Spleen (tissue), 11 donors: ENCODE measurements around the gene CNGA2. TPM values are rescaled to one million over a fixed set of nuclear protein-coding genes. Genes with fewer than 3 reads are reported as not detected.

Experiments used
- DNase-seq: peaks from one replicate; pipeline ENCODE4 v3.0.0-alpha.2; 2020
- H3K27ac ChIP-seq, 8 donors: fragments of 200-600 bp; sonication (generic) in 7 of 8; 1 replicate in 4 of 8; 2 replicates in 4 of 8; pipeline versions ENCODE4 v1.5.0 to v1.8.0; 2016 to 2021; ENCODE audit warnings: inconsistent platforms in 4 of 8, mild to moderate bottlenecking in 4 of 8, moderate library complexity in 1 of 8
- H3K27me3 ChIP-seq, 7 donors: fragments of 200-600 bp; sonication (generic) in 6 of 7; replicated peaks in 1 of 7; 1 replicate in 4 of 7; 2 replicates in 3 of 7; pipeline versions ENCODE4 v1.5.0 to v1.8.0; 2016 to 2021; ENCODE audit warnings: inconsistent platforms in 3 of 7, mild to moderate bottlenecking in 1 of 7
- H3K36me3 ChIP-seq, 6 donors: fragments of 200-600 bp; sonication (generic) in 5 of 6; 1 replicate in 4 of 6; 2 replicates in 2 of 6; pipeline versions ENCODE4 v1.5.0 to v1.8.0; 2016 to 2021; ENCODE audit warnings: inconsistent platforms in 2 of 6
- H3K4me1 ChIP-seq, 6 donors: fragments of 200-600 bp; sonication (generic) in 5 of 6; 1 replicate in 3 of 6; 2 replicates in 3 of 6; pipeline versions ENCODE4 v1.5.0 to v1.8.0; 2016 to 2021; ENCODE audit warnings: inconsistent platforms in 3 of 6
- H3K4me3 ChIP-seq, 8 donors: fragments of 200-600 bp; sonication (generic) in 7 of 8; 1 replicate in 4 of 8; 2 replicates in 4 of 8; pipeline versions ENCODE4 v1.5.0 to v1.8.0; 2016 to 2021; ENCODE audit warnings: inconsistent platforms in 4 of 8, mild to moderate bottlenecking in 4 of 8, moderate library complexity in 2 of 8
- H3K9me3 ChIP-seq, 8 donors: fragments of 200-600 bp; sonication (generic) in 7 of 8; 1 replicate in 4 of 8; 2 replicates in 4 of 8; pipeline versions ENCODE4 v1.5.0 to v1.8.0; 2016 to 2021; ENCODE audit warnings: inconsistent platforms in 4 of 8
- POLR2A ChIP-seq, 3 donors: fragments of 450-650 bp; IDR thresholded peaks; one replicate each; pipeline ENCODE4 v1.5.1; 2017; ENCODE audit warnings: antibody characterized with exemption in 3 of 3, mild to moderate bottlenecking in 1 of 3
- POLR2AphosphoS5 ChIP-seq, 3 donors: sonication (generic); formaldehyde crosslinking; IDR thresholded peaks; one replicate each; pipeline ENCODE4 v1.5.1; 2017; ENCODE audit warnings: antibody characterized with exemption in 3 of 3
- WGBS, 5 donors: extraction: QIAGEN DNeasy Blood & Tissue Kit in 3 of 5; methylation state at CpG; one replicate each; pipeline versions ENCODE4 v1.1.5 to v1.1.7; 2013 to 2018; 5-methylcytosine and 5-hydroxymethylcytosine counted together
- intact Hi-C: fragments of 100-400 bp; cut with DNase I; formaldehyde crosslinking; loops from one replicate; pipeline ENCODE4 v1.15.0; 2023; ENCODE audit warnings: low total_unique reads
- polyA plus RNA-seq, 3 donors: library from polyadenylated mRNA; stranded (reverse); fragments of 200-250 nt; gene quantifications; one replicate each; pipeline ENCODE4 v1.2.1, GENCODE V29; 2013
- total RNA-seq, 7 donors: library from RNA; depleted of rRNA in 3 of 7; stranded (reverse); fragments of >200 nt in 3 of 7; fragmentation: NEBNext Ultra II Directional in 4 of 7; extraction: Animal tissue kit (Norgen Biotek cat#: 25700) in 4 of 7; gene quantifications; one replicate each; pipeline versions ENCODE4 v1.1.0 to v1.2.1, GENCODE V29; 2016 to 2021
- TF ChIP-seq, protein P1 (sequence below), 11 experiments: fragments of 200-600 bp in 7 of 11; fragments of 450-650 bp in 4 of 11; sonication (generic) in 4 of 11; IDR thresholded peaks in 8 of 11; conservative IDR thresholded peaks in 3 of 11; 1 replicate in 7 of 11; 2 replicates in 4 of 11; pipeline versions ENCODE4 v1.4.0 to v1.8.0; 2016 to 2021; ENCODE audit warnings: antibody characterized with exemption in 11 of 11, inconsistent platforms in 4 of 11, mild to moderate bottlenecking in 1 of 11
- donor health status: healthy with polysubstance abuse.
- donor health status: DM: no; HTN: no; CAD: no; lungs with moderate emphysema.
- donor health status: DM: no; HTN: no; CAD: no.
- donor health status: Bipolar disorder and iron deficiency.
- donor health status: healthy.
- donor health status: DM: no; HTN: no; CAD: no.
- donor health status: DM: yes; HTN: yes; CAD: no.

CNGA2 gene
- total and polyA plus RNA-seq, 10 donors, result not detected

- no peaks in the 10 kb centered on the region for H3K4me1 ChIP-seq
- DNase-seq, result no peak
- WGBS, 5 donors, result 61 to 86% (median 74%) methylated on average over 5 of the region's 5 CpGs
- no peak overlapping the region for H3K27ac ChIP-seq
- H3K9me3 ChIP-seq, result peaks cover 0 to 3% (median 0%) of the 10 kb centered on the region in 8 donors
- intact Hi-C loops, result loop anchor here (10.0 kb wide), 1 partner anchor 61 kb away; no protein-coding TSS in a partner anchor
- no peak overlapping the region for H3K4me3 ChIP-seq
- no peaks in the 10 kb centered on the region for H3K27me3 ChIP-seq
- TF ChIP-seq POLR2AphosphoS5 (IDR thresholded peaks at IDR 0.05) (no peak), POLR2A (IDR thresholded peaks at IDR 0.05) (no peak)
- TF ChIP-seq, protein P1, sequence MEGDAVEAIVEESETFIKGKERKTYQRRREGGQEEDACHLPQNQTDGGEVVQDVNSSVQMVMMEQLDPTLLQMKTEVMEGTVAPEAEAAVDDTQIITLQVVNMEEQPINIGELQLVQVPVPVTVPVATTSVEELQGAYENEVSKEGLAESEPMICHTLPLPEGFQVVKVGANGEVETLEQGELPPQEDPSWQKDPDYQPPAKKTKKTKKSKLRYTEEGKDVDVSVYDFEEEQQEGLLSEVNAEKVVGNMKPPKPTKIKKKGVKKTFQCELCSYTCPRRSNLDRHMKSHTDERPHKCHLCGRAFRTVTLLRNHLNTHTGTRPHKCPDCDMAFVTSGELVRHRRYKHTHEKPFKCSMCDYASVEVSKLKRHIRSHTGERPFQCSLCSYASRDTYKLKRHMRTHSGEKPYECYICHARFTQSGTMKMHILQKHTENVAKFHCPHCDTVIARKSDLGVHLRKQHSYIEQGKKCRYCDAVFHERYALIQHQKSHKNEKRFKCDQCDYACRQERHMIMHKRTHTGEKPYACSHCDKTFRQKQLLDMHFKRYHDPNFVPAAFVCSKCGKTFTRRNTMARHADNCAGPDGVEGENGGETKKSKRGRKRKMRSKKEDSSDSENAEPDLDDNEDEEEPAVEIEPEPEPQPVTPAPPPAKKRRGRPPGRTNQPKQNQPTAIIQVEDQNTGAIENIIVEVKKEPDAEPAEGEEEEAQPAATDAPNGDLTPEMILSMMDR (IDR thresholded peaks at IDR 0.05 in 8 of 11, conservative IDR thresholded peaks at IDR 0.05 in 3 of 11), result no peak
- H3K36me3 ChIP-seq, result no peaks in the 10 kb centered on the region
Measured at GRCh38 chrX:151773434-151773833, 38.9 kb downstream of the CNGA2 start.

DNA sequence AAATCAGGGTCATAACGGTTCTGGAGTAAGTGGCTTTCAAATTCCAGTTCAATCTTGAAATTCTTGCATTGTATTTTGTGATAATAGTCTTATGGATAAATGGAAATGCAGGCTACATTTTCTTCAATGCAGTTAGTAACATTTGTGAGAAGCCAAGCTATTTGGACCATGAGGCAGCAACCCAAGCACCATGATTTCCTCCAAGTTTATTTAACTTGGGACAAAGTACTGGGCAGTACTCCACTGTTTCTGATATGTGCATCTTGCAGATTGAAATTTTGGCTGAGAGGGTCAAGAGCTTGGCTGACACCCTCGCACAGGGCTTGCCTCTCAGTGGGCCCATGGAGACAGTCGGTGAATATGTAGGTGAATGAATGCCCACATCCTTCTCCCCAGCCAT lies 39.9 kb downstream of the CNGA2 start:
- Histone ChIP-seq H3K27me3 (no peaks in the 10 kb centered on the region), H3K4me3 (no peak overlapping the region), H3K4me1 (no peaks in the 10 kb centered on the region), H3K36me3 (no peaks in the 10 kb centered on the region), H3K27ac (no peak overlapping the region), H3K9me3 (peaks cover 0 to 3% (median 0%) of the 10 kb centered on the region in 8 donors)
- DNase-seq, result no peak
- TF ChIP-seq POLR2A (IDR thresholded peaks at IDR 0.05) (no peak), POLR2AphosphoS5 (IDR thresholded peaks at IDR 0.05) (no peak)
- TF ChIP-seq, protein P1 (IDR thresholded peaks at IDR 0.05 in 8 of 11, conservative IDR thresholded peaks at IDR 0.05 in 3 of 11), result no peak
- intact Hi-C loops, result loop anchor here (10.0 kb wide), 1 partner anchor 60 kb away; no protein-coding TSS in a partner anchor
- WGBS, 5 donors, result 53 to 88% (median 68%) methylated on average over 3 of the region's 3 CpGs

DNA sequence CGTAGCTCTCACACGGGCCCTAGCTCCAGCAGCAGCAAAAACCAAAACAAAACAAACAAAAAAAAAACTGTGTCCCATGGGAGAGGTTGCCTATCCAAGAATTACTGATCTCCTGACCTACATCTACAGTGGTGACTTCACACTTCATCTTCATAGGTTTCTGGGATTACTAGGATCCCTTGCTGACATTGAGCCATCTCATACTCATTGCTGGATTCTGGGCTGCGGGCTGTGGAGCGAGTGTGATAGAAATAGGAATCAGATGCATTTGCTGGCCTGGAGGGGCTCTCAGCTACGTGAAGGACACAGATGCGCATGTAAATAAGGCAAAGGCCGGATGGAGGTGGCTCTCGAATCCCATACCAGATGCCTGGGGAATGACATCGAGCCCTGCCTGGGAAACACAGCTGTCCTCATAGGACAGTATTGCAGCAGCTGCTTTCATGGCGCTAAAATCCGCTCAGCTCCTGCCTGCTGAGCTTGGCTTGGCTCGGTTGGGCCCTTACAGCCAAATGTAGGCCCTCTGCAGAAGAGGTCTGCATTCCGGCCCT lies 41.7 kb downstream of the CNGA2 start:
- intact Hi-C loops, result loop anchor here (10.0 kb wide), 1 partner anchor 59 kb away; no protein-coding TSS in a partner anchor
- no peak for DNase-seq
- 70 to 82% (median 81%) methylated on average over 9 to 13 of the region's 13 CpGs for WGBS, 5 donors

GRCh38 chrX:151776936-151777335 lies 42.4 kb downstream of the CNGA2 start:
- H3K4me3 ChIP-seq, result no peak overlapping the region
- no peaks in the 10 kb centered on the region for H3K27me3 ChIP-seq
- no peaks in the 10 kb centered on the region for H3K36me3 ChIP-seq
- DNase-seq, result no peak
- no peak for TF ChIP-seq POLR2A (IDR thresholded peaks at IDR 0.05)
- no peak for TF ChIP-seq POLR2AphosphoS5 (IDR thresholded peaks at IDR 0.05)
- TF ChIP-seq, protein P1 (IDR thresholded peaks at IDR 0.05 in 8 of 11, conservative IDR thresholded peaks at IDR 0.05 in 3 of 11), result no peak
- WGBS, 5 donors, result 77 to 84% (median 77%) methylated on average over 5 of the region's 5 CpGs
- H3K9me3 ChIP-seq, result no peaks in the 10 kb centered on the region
- intact Hi-C loops, result loop anchor here (10.0 kb wide), 1 partner anchor 58 kb away; no protein-coding TSS in a partner anchor
- no peaks in the 10 kb centered on the region for H3K4me1 ChIP-seq
- no peak overlapping the region for H3K27ac ChIP-seq

More for the DNA sequence above, 41.7 kb downstream of the CNGA2 start:
- H3K9me3 ChIP-seq, result no peaks in the 10 kb centered on the region
- no peak overlapping the region for H3K4me3 ChIP-seq
- H3K27ac ChIP-seq, result no peak overlapping the region
- H3K27me3 ChIP-seq, result no peaks in the 10 kb centered on the region
- TF ChIP-seq POLR2A (IDR thresholded peaks at IDR 0.05), result no peak
- no peak for TF ChIP-seq POLR2AphosphoS5 (IDR thresholded peaks at IDR 0.05)
- TF ChIP-seq, protein P1 (IDR thresholded peaks at IDR 0.05 in 8 of 11, conservative IDR thresholded peaks at IDR 0.05 in 3 of 11), result no peak
- H3K36me3 ChIP-seq, result no peaks in the 10 kb centered on the region
- H3K4me1 ChIP-seq, result no peaks in the 10 kb centered on the region
